Suprapubic skin (tissue), 4 donors: ENCODE measurements around the gene DNAAF1.

ENCODE experiments used
- POLR2A ChIP-seq, 2 donors: fragments of 450-650 bp; IDR thresholded peaks; one replicate each; pipeline ENCODE4 v1.6.1; 2017; ENCODE audit warnings: antibody characterized with exemption in 2 of 2, mild to moderate bottlenecking in 2 of 2, moderate library complexity in 2 of 2
- POLR2AphosphoS5 ChIP-seq, 3 donors: sonication (generic); formaldehyde crosslinking; IDR thresholded peaks; one replicate each; pipeline ENCODE4 v1.6.1; 2017; ENCODE audit warnings: antibody characterized with exemption in 3 of 3
- TF ChIP-seq, protein P1 (sequence below), 2 donors: fragments of 200-600 bp in 1 of 2; fragments of 450-650 bp in 1 of 2; sonication (generic) in 1 of 2; IDR thresholded peaks; one replicate each; pipeline ENCODE4 v1.5.1; 2016 to 2019; ENCODE audit warnings: antibody characterized with exemption in 2 of 2, mild to moderate bottlenecking in 1 of 2, moderate library complexity in 1 of 2

DNA sequence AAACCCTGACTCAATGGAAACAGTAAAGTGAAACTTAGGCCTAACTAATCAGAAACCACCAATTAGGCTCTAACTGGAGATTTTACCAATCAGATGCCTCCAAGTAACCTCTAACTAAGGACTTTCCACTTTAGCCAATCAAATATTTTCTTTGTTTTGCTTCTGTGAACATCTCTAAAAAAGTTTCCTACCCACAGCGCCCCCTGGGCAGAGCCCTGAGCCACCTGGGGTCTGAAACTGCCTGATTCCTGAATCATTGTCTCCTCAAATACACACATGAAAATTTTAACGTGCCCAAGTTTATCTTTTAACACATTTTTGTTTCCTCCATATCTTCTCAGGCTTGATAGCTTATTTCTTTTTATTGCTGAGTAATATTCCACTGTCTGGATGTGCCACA, 64.9 kb downstream of the DNAAF1 start:
- TF ChIP-seq, protein P1, sequence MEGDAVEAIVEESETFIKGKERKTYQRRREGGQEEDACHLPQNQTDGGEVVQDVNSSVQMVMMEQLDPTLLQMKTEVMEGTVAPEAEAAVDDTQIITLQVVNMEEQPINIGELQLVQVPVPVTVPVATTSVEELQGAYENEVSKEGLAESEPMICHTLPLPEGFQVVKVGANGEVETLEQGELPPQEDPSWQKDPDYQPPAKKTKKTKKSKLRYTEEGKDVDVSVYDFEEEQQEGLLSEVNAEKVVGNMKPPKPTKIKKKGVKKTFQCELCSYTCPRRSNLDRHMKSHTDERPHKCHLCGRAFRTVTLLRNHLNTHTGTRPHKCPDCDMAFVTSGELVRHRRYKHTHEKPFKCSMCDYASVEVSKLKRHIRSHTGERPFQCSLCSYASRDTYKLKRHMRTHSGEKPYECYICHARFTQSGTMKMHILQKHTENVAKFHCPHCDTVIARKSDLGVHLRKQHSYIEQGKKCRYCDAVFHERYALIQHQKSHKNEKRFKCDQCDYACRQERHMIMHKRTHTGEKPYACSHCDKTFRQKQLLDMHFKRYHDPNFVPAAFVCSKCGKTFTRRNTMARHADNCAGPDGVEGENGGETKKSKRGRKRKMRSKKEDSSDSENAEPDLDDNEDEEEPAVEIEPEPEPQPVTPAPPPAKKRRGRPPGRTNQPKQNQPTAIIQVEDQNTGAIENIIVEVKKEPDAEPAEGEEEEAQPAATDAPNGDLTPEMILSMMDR (IDR thresholded peaks at IDR 0.05), result no peak
- no peak for TF ChIP-seq POLR2AphosphoS5 (IDR thresholded peaks at IDR 0.05)
- no peak for TF ChIP-seq POLR2A (IDR thresholded peaks at IDR 0.05)
